Renal cortex interstitium (tissue), 11 donors: ENCODE data around the gene POLD3. TPM values are rescaled to one million over a fixed set of nuclear protein-coding genes. Genes with fewer than 3 reads are reported as not detected.
A peak's percentile ranks its signal among the peaks of the same experiment; 100 is the strongest.

Experiments used
- DNase-seq, 11 donors: peaks; one replicate each; pipeline ENCODE4 v3.0.0-alpha.2; 2013; ENCODE audit warnings: low read depth in 9 of 11, low spot score in 4 of 11; ENCODE audit errors: extremely low read depth in 1 of 11
- polyA plus RNA-seq, 3 donors: library from polyadenylated mRNA; unstranded; fragments of 120-200 nt; gene quantifications; one replicate each; pipeline ENCODE4 v1.2.1, GENCODE V29; 2013; ENCODE audit not compliant: insufficient read length in 3 of 3

The POLD3 gene
- polyA plus RNA-seq, 3 donors = 34.2 to 42.4 (median 35.3) TPM

- no peak for DNase-seq
These were observed 89.6 kb downstream of the POLD3 start for GRCh38 chr11:74681686-74682651.

GRCh38 chr11:74682731-74683278, 90.4 kb downstream of the POLD3 start:
- DNase-seq = no peak

GRCh38 chr11:74683279-74683871, 91.0 kb downstream of the POLD3 start:
- peak in 7 of 11 donors; percentile 15 to 43 (median 27) for DNase-seq

- no peak for DNase-seq
These were observed 91.6 kb downstream of the POLD3 start for GRCh38 chr11:74683941-74684481.

- DNase-seq = no peak
These were observed 92.3 kb downstream of the POLD3 start for GRCh38 chr11:74684661-74685060.

GRCh38 chr11:74685338-74685737, 93.0 kb downstream of the POLD3 start:
- no peak for DNase-seq

GRCh38 chr11:74685905-74686304, 93.5 kb downstream of the POLD3 start:
- DNase-seq = no peak

- no peak for DNase-seq
These were observed 94.4 kb downstream of the POLD3 start for GRCh38 chr11:74686792-74687191.

- no peak for DNase-seq
These were observed 95.0 kb downstream of the POLD3 start for GRCh38 chr11:74687237-74688023.

GRCh38 chr11:74689666-74690065, 97.3 kb downstream of the POLD3 start:
- no peak for DNase-seq

GRCh38 chr11:74691755-74692154, 99.4 kb downstream of the POLD3 start:
- no peak for DNase-seq

Other genes with a start within 250 kb of the POLD3 start
- 1 to 10 TPM; 3.4 to 4.1 (median 4.1) TPM for gene PGM2L1, start 194.1 kb upstream of the POLD3 start, polyA plus RNA-seq
- 10 to 100 TPM; 26.7 to 29.7 (median 28.4) TPM for gene KCNE3, start 125.0 kb upstream of the POLD3 start, polyA plus RNA-seq
- gene LIPT2, start 98.9 kb upstream of the POLD3 start, polyA plus RNA-seq = 10 to 100 TPM in 1 of 3 donors, 1 to 10 TPM in 2; 7.1 to 10.4 (median 9.4) TPM
- gene CHRDL2, start 138.8 kb downstream of the POLD3 start, polyA plus RNA-seq = under 1 TPM; 0.29 to 0.50 (median 0.45) TPM
- gene RNF169, start 156.3 kb downstream of the POLD3 start, polyA plus RNA-seq = 10 to 100 TPM; 17.0 to 20.7 (median 18.2) TPM